GM21390 (cell line): ENCODE data around the gene SH3GL2.

Experiments
- ATAC-seq: cut with Tn5 transposase; IDR thresholded peaks from one replicate; pipeline ENCODE4 v1.9.1; 2021; ENCODE audit not compliant: unreplicated experiment

SH3GL2 gene

GRCh38 chr9:17609312-17610005 is 30.6 kb downstream of the SH3GL2 start:
- ATAC-seq: no peak

- ATAC-seq: no peak
These were observed 32.5 kb downstream of the SH3GL2 start for GRCh38 chr9:17611342-17611741.

- ATAC-seq: no peak
These were observed 33.1 kb downstream of the SH3GL2 start for GRCh38 chr9:17611917-17612316.

- ATAC-seq: no peak
These were observed 34.9 kb downstream of the SH3GL2 start for GRCh38 chr9:17613758-17614157.

- ATAC-seq: no peak
These were observed 35.4 kb downstream of the SH3GL2 start for GRCh38 chr9:17614250-17614649.

- ATAC-seq: no peak
These were observed 36.0 kb downstream of the SH3GL2 start for GRCh38 chr9:17614903-17615302.

GRCh38 chr9:17622141-17622540 is 43.3 kb downstream of the SH3GL2 start:
- no peak for ATAC-seq

- ATAC-seq: no peak
These were observed 43.9 kb downstream of the SH3GL2 start for GRCh38 chr9:17622749-17623148.

- no peak for ATAC-seq
These were observed 45.1 kb downstream of the SH3GL2 start for GRCh38 chr9:17623965-17624364.

GRCh38 chr9:17624571-17624970 is 45.7 kb downstream of the SH3GL2 start:
- ATAC-seq: no peak

- no peak for ATAC-seq
These were observed 47.0 kb downstream of the SH3GL2 start for GRCh38 chr9:17625644-17626388.

- ATAC-seq: no peak
These were observed 48.8 kb downstream of the SH3GL2 start for GRCh38 chr9:17627641-17628040.

GRCh38 chr9:17628624-17629023 is 49.8 kb downstream of the SH3GL2 start:
- ATAC-seq: no peak

GRCh38 chr9:17630531-17630949 is 51.7 kb downstream of the SH3GL2 start:
- ATAC-seq: no peak

- ATAC-seq: no peak
These were observed 52.5 kb downstream of the SH3GL2 start for GRCh38 chr9:17631396-17631795.

GRCh38 chr9:17632994-17633393 is 54.1 kb downstream of the SH3GL2 start:
- ATAC-seq: no peak

GRCh38 chr9:17635115-17635890 is 56.4 kb downstream of the SH3GL2 start:
- no peak for ATAC-seq

GRCh38 chr9:17636349-17636748 is 57.5 kb downstream of the SH3GL2 start:
- no peak for ATAC-seq

- no peak for ATAC-seq
These were observed 58.0 kb downstream of the SH3GL2 start for GRCh38 chr9:17636821-17637220.

GRCh38 chr9:17637229-17637628 is 58.4 kb downstream of the SH3GL2 start:
- no peak for ATAC-seq

GRCh38 chr9:17648516-17648915 is 69.7 kb downstream of the SH3GL2 start:
- ATAC-seq: no peak

- ATAC-seq: no peak
These were observed 72.9 kb downstream of the SH3GL2 start for GRCh38 chr9:17651725-17652124.
